Cardiac muscle cell (in vitro differentiated cells and primary cell): Measurements from ENCODE around the gene AFF1. TPM values are rescaled to one million over a fixed set of nuclear protein-coding genes. Genes with fewer than 3 reads are reported as not detected.
A peak's percentile ranks its signal among the peaks of the same experiment; 100 is the strongest.

Source experiments
- DNase-seq, 2 donors: peaks; one replicate each; pipeline versions ENCODE4 v3.0.0 to v3.0.0-alpha.2; 2010 to 2017; ENCODE audit warnings: low read depth in 1 of 2, low spot score in 1 of 2
- H3K27ac ChIP-seq: fragments of 200-600 bp; sonication (generic); 2 replicates; pipeline ENCODE4 v1.5.1; 2016
- H3K27me3 ChIP-seq: fragments of 200-600 bp; sonication (generic); 2 replicates; pipeline ENCODE4 v1.6.0; 2016; ENCODE audit warnings: control low read depth
- H3K36me3 ChIP-seq: fragments of 200-600 bp; sonication (generic); 2 replicates; pipeline ENCODE4 v1.5.1; 2016; ENCODE audit warnings: control low read depth
- H3K4me1 ChIP-seq: fragments of 200-600 bp; sonication (generic); 2 replicates; pipeline ENCODE4 v1.8.1; 2017; ENCODE audit warnings: low read depth, mild to moderate bottlenecking, mixed run types
- H3K4me3 ChIP-seq: fragments of 200-600 bp; sonication (generic); 2 replicates; pipeline ENCODE4 v1.5.1; 2016; ENCODE audit warnings: mild to moderate bottlenecking
- H3K9me3 ChIP-seq: fragments of 200-600 bp; sonication (generic); 2 replicates; pipeline ENCODE4 v1.5.1; 2017; ENCODE audit warnings: low read depth, mild to moderate bottlenecking, control low read depth
- CTCF ChIP-seq: IDR thresholded peaks from 2 replicates; pipeline ENCODE4 v1.5.1; 2012; ENCODE audit warnings: low read depth, mild to moderate bottlenecking, low read length
- polyA plus RNA-seq: library from polyadenylated mRNA; unstranded; fragments of >200 nt; fragmentation: Nextera tagmentation; extraction: Ambion mirVana; gene quantifications from 2 replicates; pipeline ENCODE4 v1.2.1, GENCODE V29; 2016
- total RNA-seq: library from RNA; depleted of rRNA; stranded (reverse); fragments of >200 nt; gene quantifications from 2 replicates; pipeline ENCODE4 v1.2.3, GENCODE V29; 2016

The AFF1 gene
- total and polyA plus RNA-seq, 2 experiments from 2014 or later, result 26.3 to 45.0 TPM

GRCh38 chr4:87065021-87065420 lies 130.2 kb downstream of the AFF1 start:
- Histone ChIP-seq H3K4me3 (no peak overlapping the region), H3K27ac (no peak overlapping the region), H3K27me3 (no peaks in the 10 kb centered on the region), H3K9me3 (no peaks in the 10 kb centered on the region), H3K4me1 (peaks cover 8% of the 10 kb centered on the region), H3K36me3 (no peaks in the 10 kb centered on the region)
- no peak for TF ChIP-seq CTCF
- no peak for DNase-seq

- H3K27me3 ChIP-seq, result no peaks in the 10 kb centered on the region
- no peak for TF ChIP-seq CTCF
- H3K27ac ChIP-seq, result no peak overlapping the region
- no peaks in the 10 kb centered on the region for H3K36me3 ChIP-seq
- no peak overlapping the region for H3K4me3 ChIP-seq
- peaks cover 8% of the 10 kb centered on the region for H3K4me1 ChIP-seq
- no peaks in the 10 kb centered on the region for H3K9me3 ChIP-seq
- peak in 1 of 2 donors; percentile 43 for DNase-seq
These were observed 131.8 kb downstream of the AFF1 start for GRCh38 chr4:87066403-87067123.

GRCh38 chr4:87067124-87067885 lies 132.5 kb downstream of the AFF1 start:
- DNase-seq, result peak in 1 of 2 donors; percentile 57
- peaks cover 8% of the 10 kb centered on the region for H3K4me1 ChIP-seq
- no peak for TF ChIP-seq CTCF
- H3K36me3 ChIP-seq, result no peaks in the 10 kb centered on the region
- no peaks in the 10 kb centered on the region for H3K9me3 ChIP-seq
- peak overlapping the region; percentile 5 for H3K27ac ChIP-seq
- no peaks in the 10 kb centered on the region for H3K27me3 ChIP-seq
- no peak overlapping the region for H3K4me3 ChIP-seq

- no peaks in the 10 kb centered on the region for H3K9me3 ChIP-seq
- peak in 1 of 2 donors; percentile 65 for DNase-seq
- H3K4me1 ChIP-seq, result peaks cover 12% of the 10 kb centered on the region
- no peak overlapping the region for H3K4me3 ChIP-seq
- peak overlapping the region; percentile 65 for H3K27ac ChIP-seq
- no peaks in the 10 kb centered on the region for H3K27me3 ChIP-seq
- TF ChIP-seq CTCF, result no peak
- no peaks in the 10 kb centered on the region for H3K36me3 ChIP-seq
These were observed 133.8 kb downstream of the AFF1 start for GRCh38 chr4:87068583-87069021.

GRCh38 chr4:87069037-87069742 lies 134.4 kb downstream of the AFF1 start:
- no peak for TF ChIP-seq CTCF
- no peak for DNase-seq
- Histone ChIP-seq H3K4me3 (no peak overlapping the region), H3K36me3 (no peaks in the 10 kb centered on the region), H3K4me1 (peaks cover 18% of the 10 kb centered on the region), H3K9me3 (no peaks in the 10 kb centered on the region), H3K27me3 (no peaks in the 10 kb centered on the region), H3K27ac (peak overlapping the region; percentile 65)
